ENCODE data around the gene RNASEH2A.

GRCh38 chr19:12804051-12804450, 2.3 kb upstream of the RNASEH2A start:
- TF ChIP-seq CTCF (IDR thresholded peaks at IDR 0.05; ENCODE audit: insufficient read depth, low read depth, low read length) (no peak), EZH2 (IDR thresholded peaks at IDR 0.05; ENCODE audit: insufficient read depth, low read length) (no peak)

All from astrocyte (in vitro differentiated cells and primary cell).